ENCODE data around the gene SEMA3B. TPM values are rescaled to one million over a fixed set of nuclear protein-coding genes. Genes with fewer than 3 reads are reported as not detected.

Gene SEMA3B
- total RNA-seq, 1 experiment from 2014 or later = 6.4 TPM

DNA sequence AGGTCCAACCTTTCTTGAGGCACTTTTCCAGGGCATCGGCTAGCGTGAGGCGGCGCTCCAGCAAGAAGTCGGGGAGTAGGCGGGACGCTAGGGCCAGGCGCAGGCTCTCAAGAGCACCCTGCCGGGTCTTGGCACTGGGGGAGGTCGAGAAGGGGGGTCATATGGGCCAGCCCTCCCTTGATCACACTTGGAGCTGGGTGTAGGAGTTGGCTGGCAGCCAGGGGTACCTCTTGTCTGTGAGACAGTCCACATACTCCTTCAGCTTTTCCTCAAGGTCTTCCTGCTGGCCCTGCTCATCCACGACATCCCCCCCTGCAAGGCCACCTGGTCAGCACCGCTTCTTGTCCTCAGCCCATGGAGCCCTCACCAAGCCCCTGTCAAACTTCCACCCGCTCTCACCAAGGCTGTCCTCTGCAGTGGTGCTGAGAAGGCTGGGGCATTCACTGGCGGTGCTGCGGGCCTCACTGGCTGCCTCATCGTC, 21.3 kb downstream of the SEMA3B start:
- no peaks in the 10 kb centered on the region for H3K4me1 ChIP-seq (ENCODE audit: insufficient read depth, low read length)
- H3K27me3 ChIP-seq (ENCODE audit: insufficient read depth, low read length) = no peaks in the 10 kb centered on the region
- no peaks in the 10 kb centered on the region for H3K9me3 ChIP-seq (ENCODE audit: control insufficient read depth, low read depth, low read length)
- H3K4me2 ChIP-seq (ENCODE audit: insufficient read depth, insufficient read length, low read length) = no peak overlapping the region
- no peak overlapping the region for H3K4ac ChIP-seq (ENCODE audit: low read depth, low read length)
- H4K20me1 ChIP-seq (ENCODE audit: control insufficient read depth, insufficient read depth, insufficient read length) = no peaks in the 10 kb centered on the region
- no peak overlapping the region for H2AFZ ChIP-seq (ENCODE audit: low read length)
- H4K91ac ChIP-seq (ENCODE audit: insufficient read length, low read depth, low read length) = no peak overlapping the region
- Mint-ChIP-seq H3K4me1 (peaks cover 11% of the 10 kb centered on the region in 2 experiments), H3K27ac (no peak overlapping the region), H3K36me3 (ENCODE audit: insufficient read depth in 1 of 3, low read depth in 3 of 3) (peaks cover 26 to 44% (median 40%) of the 10 kb centered on the region in 3 experiments; a peak in 6 of 7 replicates), H3K27me3 (ENCODE audit: low read depth) (no peaks in the 10 kb centered on the region), H3K9me3 (no peaks in the 10 kb centered on the region; a peak in 1 of 5 replicates), H3K4me3 (peak overlapping the region; percentile 55 to 82; a peak in 4 of 5 replicates)
- no peak overlapping the region for H3K56ac ChIP-seq (ENCODE audit: insufficient read length, low read depth, low read length)
- H3K23me2 ChIP-seq (ENCODE audit: insufficient read length, low read depth, low read length, poor library complexity, severe bottlenecking) = peaks cover 5% of the 10 kb centered on the region
- H2BK5ac ChIP-seq (ENCODE audit: insufficient read length, low read length) = no peak overlapping the region
- no peak overlapping the region for H3K14ac ChIP-seq (ENCODE audit: insufficient read depth, low read length)
- no peak overlapping the region for H3K23ac ChIP-seq (ENCODE audit: insufficient read length, low read depth, low read length)
- H2BK120ac ChIP-seq (ENCODE audit: low read depth, low read length, poor library complexity, severe bottlenecking) = no peak overlapping the region
- peaks cover 3% of the 10 kb centered on the region; the same call in 1 of the 2 replicates for H3K79me2 ChIP-seq (ENCODE audit: insufficient read depth, low read length)
- no peaks in the 10 kb centered on the region for H3K79me1 ChIP-seq (ENCODE audit: insufficient read depth, low read depth, low read length, poor library complexity, severe bottlenecking)
- H3K9ac ChIP-seq (ENCODE audit: extremely low read depth, insufficient read length, low read length) = no peak overlapping the region
- no peak overlapping the region for H2BK20ac ChIP-seq (ENCODE audit: low read depth, low read length, poor library complexity, severe bottlenecking)
- no peak overlapping the region for H4K8ac ChIP-seq (replicated peaks; ENCODE audit: insufficient read length, low read depth, low read length)
- no peak for DNase-seq
- H2BK12ac ChIP-seq (ENCODE audit: insufficient read length, low read depth, low read length) = no peak overlapping the region
- no CpG with 5 or more reads among the region's 16 CpGs for WGBS (ENCODE audit: extremely low coverage, insufficient read length, low lambda C conversion rate)
- H3K18ac ChIP-seq (ENCODE audit: insufficient read length, low read depth, low read length) = no peak overlapping the region
- H3T11ph ChIP-seq (ENCODE audit: low read length) = no peak overlapping the region
- H2BK15ac ChIP-seq (ENCODE audit: low read depth, low read length) = no peak overlapping the region
- no peak overlapping the region for H3K27ac ChIP-seq (ENCODE audit: insufficient read length, low read depth, low read length)
- no peak overlapping the region for H2AK5ac ChIP-seq (ENCODE audit: insufficient read length, low read length)
- no peak overlapping the region for H4K5ac ChIP-seq (ENCODE audit: insufficient read length, low read depth, low read length)
- TF ChIP-seq, protein P1, sequence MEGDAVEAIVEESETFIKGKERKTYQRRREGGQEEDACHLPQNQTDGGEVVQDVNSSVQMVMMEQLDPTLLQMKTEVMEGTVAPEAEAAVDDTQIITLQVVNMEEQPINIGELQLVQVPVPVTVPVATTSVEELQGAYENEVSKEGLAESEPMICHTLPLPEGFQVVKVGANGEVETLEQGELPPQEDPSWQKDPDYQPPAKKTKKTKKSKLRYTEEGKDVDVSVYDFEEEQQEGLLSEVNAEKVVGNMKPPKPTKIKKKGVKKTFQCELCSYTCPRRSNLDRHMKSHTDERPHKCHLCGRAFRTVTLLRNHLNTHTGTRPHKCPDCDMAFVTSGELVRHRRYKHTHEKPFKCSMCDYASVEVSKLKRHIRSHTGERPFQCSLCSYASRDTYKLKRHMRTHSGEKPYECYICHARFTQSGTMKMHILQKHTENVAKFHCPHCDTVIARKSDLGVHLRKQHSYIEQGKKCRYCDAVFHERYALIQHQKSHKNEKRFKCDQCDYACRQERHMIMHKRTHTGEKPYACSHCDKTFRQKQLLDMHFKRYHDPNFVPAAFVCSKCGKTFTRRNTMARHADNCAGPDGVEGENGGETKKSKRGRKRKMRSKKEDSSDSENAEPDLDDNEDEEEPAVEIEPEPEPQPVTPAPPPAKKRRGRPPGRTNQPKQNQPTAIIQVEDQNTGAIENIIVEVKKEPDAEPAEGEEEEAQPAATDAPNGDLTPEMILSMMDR (conservative IDR thresholded peaks at IDR 0.05) = no peak
